Urinary bladder (tissue), 4 donors: ENCODE measurements around the gene CHRFAM7A. TPM values are rescaled to one million over a fixed set of nuclear protein-coding genes. Genes with fewer than 3 reads are reported as not detected.
"Not testable (repeated sequence)": the region's sequence is repeated elsewhere in the genome, so short reads cannot be mapped to it uniquely, and the experiment has no call there.

ENCODE experiments used
- DNase-seq: peaks from one replicate; pipeline ENCODE4 v3.0.0-alpha.2; 2015; ENCODE audit errors: extremely low spot score
- H3K27ac ChIP-seq: one replicate; pipeline ENCODE4 v1.5.1; 2013; ENCODE audit warnings: low read depth, mild to moderate bottlenecking, moderate library complexity
- H3K36me3 ChIP-seq: one replicate; pipeline ENCODE4 v1.6.1; 2013; ENCODE audit warnings: mild to moderate bottlenecking, moderate library complexity; ENCODE audit not compliant: insufficient read depth
- H3K4me1 ChIP-seq: one replicate; pipeline ENCODE4 v1.6.1; 2013; ENCODE audit warnings: mild to moderate bottlenecking, moderate library complexity; ENCODE audit not compliant: insufficient read depth
- H3K4me3 ChIP-seq: one replicate; pipeline ENCODE4 v1.5.1; 2013; ENCODE audit warnings: low read depth, low read length
- WGBS: extraction: QIAGEN DNeasy Blood & Tissue Kit; methylation state at CpG from one replicate; pipeline ENCODE4 v1.1.7; 2013; 5-methylcytosine and 5-hydroxymethylcytosine counted together
- polyA plus RNA-seq: library from polyadenylated mRNA; stranded (reverse); fragments of 200-250 nt; gene quantifications from one replicate; pipeline ENCODE4 v1.2.3, GENCODE V29; 2013
- small RNA-seq: library from RNA; depleted of rRNA; stranded (forward); fragments of <200 nt; gene quantifications from one replicate; pipeline ENCODE3, GENCODE V24; 2014
- total RNA-seq: library from RNA; depleted of rRNA; stranded (reverse); fragments of >200 nt; gene quantifications from one replicate; pipeline ENCODE4 v1.2.3, GENCODE V29; 2014
- donor health status: healthy with polysubstance abuse.
- donor health status: healthy.

CHRFAM7A gene
- total and polyA plus RNA-seq, 2 donors, result 0.44 to 3.6 TPM

DNA sequence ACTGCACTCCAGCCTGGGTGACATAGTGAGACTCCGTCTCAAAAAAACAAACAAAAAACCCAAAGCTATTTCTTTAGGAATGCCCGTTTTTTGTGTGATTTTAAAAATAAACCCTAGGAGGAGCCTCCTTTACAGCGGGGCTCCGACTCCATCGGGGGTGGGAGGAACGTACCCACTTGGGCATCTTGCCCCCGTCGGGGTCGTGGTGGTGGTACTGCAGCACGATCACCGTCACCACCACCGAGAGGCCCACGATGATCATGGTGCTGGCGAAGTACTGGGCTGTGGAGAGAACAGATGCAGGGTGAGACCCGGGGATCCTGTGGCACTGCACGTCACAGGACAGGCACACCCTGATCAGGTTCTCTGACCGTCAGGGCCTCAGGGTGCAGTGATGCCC lies 26.1 kb downstream of the CHRFAM7A start:
- not testable (repeated sequence) for H3K4me1 ChIP-seq, H3K4me3 ChIP-seq, DNase-seq, H3K36me3 ChIP-seq, H3K27ac ChIP-seq
- WGBS, result 92% methylated on average over 15 of the region's 17 CpGs

DNA sequence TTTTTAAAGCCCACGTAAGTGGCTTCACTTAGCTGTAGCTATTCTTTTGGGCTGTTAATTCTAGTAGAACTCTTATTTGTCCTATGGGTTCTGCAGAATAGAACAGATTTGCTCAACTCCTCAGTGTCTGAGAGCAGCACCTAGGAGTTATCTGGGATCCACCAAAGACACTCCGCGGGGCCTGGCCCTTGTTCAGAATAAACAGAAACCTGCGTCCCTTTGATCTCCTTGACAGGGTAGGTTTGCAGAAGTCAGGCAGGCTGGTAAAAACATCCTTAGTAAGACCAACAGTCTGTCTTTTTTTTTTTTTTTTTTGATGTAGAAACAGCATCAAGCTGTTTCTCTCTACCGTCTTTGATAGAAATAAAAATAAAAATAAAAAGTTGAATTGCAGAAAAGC lies 31.9 kb downstream of the CHRFAM7A start:
- not testable (repeated sequence) for H3K36me3 ChIP-seq, H3K4me3 ChIP-seq, H3K27ac ChIP-seq, DNase-seq, H3K4me1 ChIP-seq
- WGBS, result 75% methylated on average over 4 of the region's 5 CpGs

GRCh38 chr15:30360990-30361389 lies 32.4 kb downstream of the CHRFAM7A start:
- H3K4me3 ChIP-seq, H3K27ac ChIP-seq, H3K4me1 ChIP-seq, DNase-seq, H3K36me3 ChIP-seq: not testable (repeated sequence)
- WGBS, result no CpG with 5 or more reads among the region's 2 CpGs

- H3K4me3 ChIP-seq, H3K4me1 ChIP-seq, H3K36me3 ChIP-seq, H3K27ac ChIP-seq, DNase-seq: not testable (repeated sequence)
- 57% methylated on average over 3 of the region's 6 CpGs for whole genome bisulfite sequencing
Measured at GRCh38 chr15:30355043-30355442, 38.3 kb downstream of the CHRFAM7A start.

- not testable (repeated sequence) for H3K4me3 ChIP-seq, DNase-seq, H3K36me3 ChIP-seq, H3K4me1 ChIP-seq, H3K27ac ChIP-seq
- no CpG with 5 or more reads among the region's 5 CpGs for WGBS
Measured at GRCh38 chr15:30349803-30350202, 43.5 kb downstream of the CHRFAM7A start.

DNA sequence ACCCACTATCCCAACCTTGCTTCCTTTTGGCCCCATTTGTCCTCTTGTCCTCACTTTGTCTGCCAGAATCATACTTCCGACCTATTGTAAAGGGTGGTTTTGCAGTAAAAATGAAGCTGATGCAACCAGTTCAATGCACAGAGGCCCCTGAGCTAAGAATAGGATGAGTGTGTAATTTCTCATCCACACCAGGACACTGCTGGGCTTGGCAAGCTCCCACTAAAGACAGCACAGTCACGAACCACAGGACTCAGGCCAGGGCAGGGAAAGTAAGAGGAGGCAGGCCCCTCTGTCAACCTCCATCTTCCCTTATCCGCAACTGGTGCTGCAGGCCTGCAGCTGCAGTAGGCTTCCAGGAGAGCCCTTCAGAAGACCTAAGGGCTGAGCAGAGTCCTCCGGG lies 56.8 kb downstream of the CHRFAM7A start:
- H3K27ac ChIP-seq, H3K36me3 ChIP-seq, DNase-seq, H3K4me1 ChIP-seq, H3K4me3 ChIP-seq: not testable (repeated sequence)
- WGBS, result no CpG with 5 or more reads among the region's 4 CpGs

GRCh38 chr15:30334152-30334551 lies 59.2 kb downstream of the CHRFAM7A start:
- not testable (repeated sequence) for H3K36me3 ChIP-seq, H3K4me1 ChIP-seq, H3K27ac ChIP-seq, H3K4me3 ChIP-seq, DNase-seq
- 52% methylated on average over 2 of the region's 5 CpGs for WGBS

DNA sequence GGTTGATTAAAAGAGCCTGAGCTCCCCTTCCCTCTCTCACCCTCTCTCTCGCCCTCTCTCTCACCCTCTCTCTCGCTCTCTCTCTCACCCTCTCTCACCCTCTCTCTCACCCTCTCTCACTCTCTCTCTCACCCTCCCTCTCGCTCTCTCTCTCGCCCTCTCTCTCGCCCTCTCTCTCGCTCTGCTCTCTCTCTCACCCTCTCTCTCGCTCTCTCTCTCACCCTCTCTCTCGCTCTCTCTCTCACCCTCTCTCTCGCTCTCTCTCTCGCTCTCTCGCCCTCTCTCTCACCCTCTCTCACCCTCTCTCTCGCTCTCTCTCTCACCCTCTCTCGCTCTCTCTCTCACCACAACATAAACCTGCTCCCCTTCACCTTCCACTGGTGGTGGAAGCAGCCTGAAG lies 67.2 kb downstream of the CHRFAM7A start:
- DNase-seq, H3K27ac ChIP-seq, H3K4me1 ChIP-seq, H3K4me3 ChIP-seq, H3K36me3 ChIP-seq: not testable (repeated sequence)
- 79% methylated on average over 13 of the region's 13 CpGs for WGBS

- not testable (repeated sequence) for H3K36me3 ChIP-seq, H3K27ac ChIP-seq, DNase-seq, H3K4me3 ChIP-seq, H3K4me1 ChIP-seq
- no CpG with 5 or more reads among the region's 5 CpGs for WGBS
Measured at GRCh38 chr15:30321063-30321462, 72.3 kb downstream of the CHRFAM7A start.

GRCh38 chr15:30315704-30316103 lies 77.6 kb downstream of the CHRFAM7A start:
- H3K27ac ChIP-seq, H3K4me3 ChIP-seq, H3K36me3 ChIP-seq, H3K4me1 ChIP-seq, DNase-seq: not testable (repeated sequence)
- no CpG with 5 or more reads among the region's 3 CpGs for WGBS

DNA sequence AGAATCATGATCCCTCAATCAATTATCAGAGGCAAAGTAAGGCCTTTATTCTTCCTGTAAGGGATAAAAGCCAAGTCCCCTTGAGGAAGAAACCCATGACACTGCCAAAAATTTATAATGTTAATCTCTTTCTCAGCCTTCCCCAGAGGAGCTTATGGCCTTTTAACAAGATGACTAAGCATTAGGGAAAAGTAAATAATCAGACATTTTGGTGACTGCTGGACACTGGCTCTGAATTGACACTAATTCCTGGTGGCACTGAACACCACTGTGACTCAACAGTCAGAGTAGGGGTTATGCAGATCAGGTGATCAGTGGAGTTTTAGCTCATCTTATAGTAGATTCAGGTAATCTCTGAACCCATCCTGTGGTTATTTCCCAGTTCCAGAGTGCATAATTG lies 82.8 kb downstream of the CHRFAM7A start:
- H3K27ac ChIP-seq, H3K36me3 ChIP-seq, DNase-seq, H3K4me3 ChIP-seq, H3K4me1 ChIP-seq: not testable (repeated sequence)

Small RNAs within 50 kb of the gene (small RNA-seq; reads per million reads assigned to genes)
- gene AC019322.2, result not detected
- not detected for gene RF00019
- not detected for gene RF00096
- gene RN7SL196P, result not detected

Other genes with a start within 250 kb of the CHRFAM7A start
- gene GOLGA8R, start 20.7 kb upstream of the CHRFAM7A start, total RNA-seq, result 5.3 TPM
- gene GOLGA8R, start 20.7 kb upstream of the CHRFAM7A start, polyA plus RNA-seq, result 1.2 TPM
- 5.5 TPM for gene GOLGA8Q, start 158.5 kb upstream of the CHRFAM7A start, total RNA-seq
- 1.2 TPM for gene GOLGA8Q, start 158.5 kb upstream of the CHRFAM7A start, polyA plus RNA-seq
- gene GOLGA8H, start 210.5 kb upstream of the CHRFAM7A start, total RNA-seq, result 1.4 TPM
- gene GOLGA8H, start 210.5 kb upstream of the CHRFAM7A start, polyA plus RNA-seq, result 1.2 TPM